PC-3 (cell line): ENCODE data around the gene CDK11A.

ENCODE experiments used
- CTCF ChIP-seq: fragments of 300-600 bp; sonication (generic); conservative IDR thresholded peaks from 2 replicates; pipeline ENCODE4 v1.5.1; 2017; ENCODE audit warnings: antibody characterized with exemption, low read depth, mild to moderate bottlenecking, low read length
- EZH2 ChIP-seq: fragments of 300-600 bp; sonication (generic); IDR thresholded peaks from one replicate; pipeline ENCODE4 v1.6.1; 2017; ENCODE audit warnings: antibody characterized with exemption, mild to moderate bottlenecking, low read length; ENCODE audit not compliant: unreplicated experiment
- EZH2phosphoT487 ChIP-seq: fragments of 300-600 bp; sonication (generic); IDR thresholded peaks from 2 replicates; pipeline ENCODE4 v1.6.1; 2018; ENCODE audit warnings: mild to moderate bottlenecking, antibody characterized with exemption, low read length, borderline replicate concordance

GRCh38 chr1:1771096-1771495 lies 46.9 kb upstream of the CDK11A start:
- TF ChIP-seq CTCF: no peak
- no peak for TF ChIP-seq EZH2
- TF ChIP-seq EZH2phosphoT487: no peak
